ENCODE measurements around the gene ARHGAP8. TPM values are rescaled to one million over a fixed set of nuclear protein-coding genes. Genes with fewer than 3 reads are reported as not detected.

The ARHGAP8 gene
- total and polyA plus RNA-seq, 2 experiments from 2014 or later = 62.8 to 64.9 TPM

GRCh38 chr22:44848791-44849420 is 96.5 kb downstream of the ARHGAP8 start:
- TF ChIP-seq ZNF114 (CRISPR knock-in tag; IDR thresholded peaks at IDR 0.05) (no peak), NANOG (IDR thresholded peaks at IDR 0.05; ENCODE audit: borderline replicate concordance) (no peak), CREB1 (CRISPR knock-in tag; IDR thresholded peaks at IDR 0.05; ENCODE audit: low read depth) (no peak), REST (IDR thresholded peaks at IDR 0.05; ENCODE audit: unreplicated experiment) (no peak), ETS1 (IDR thresholded peaks at IDR 0.05) (no peak), POLR2AphosphoS5 (IDR thresholded peaks at IDR 0.05; ENCODE audit: low read depth) (no peak), JUNB (IDR thresholded peaks at IDR 0.05; ENCODE audit: unreplicated experiment) (no peak), CTCF (conservative IDR thresholded peaks at IDR 0.05; ENCODE audit: low read depth in 2 of 2) (no peak), ZNF331 (CRISPR knock-in tag; IDR thresholded peaks at IDR 0.05; ENCODE audit: low read depth) (no peak), STAT1 (IDR thresholded peaks at IDR 0.05; ENCODE audit: unreplicated experiment) (no peak), ZNF462 (CRISPR knock-in tag; IDR thresholded peaks at IDR 0.05) (no peak), EZH2phosphoT487 (IDR thresholded peaks at IDR 0.05; ENCODE audit: unreplicated experiment) (no peak)
- Histone ChIP-seq H3F3A (replicated peaks; ENCODE audit: low read depth) (no peaks in the 10 kb centered on the region), H3K27ac (ENCODE audit: low read depth) (no peak overlapping the region), H3K27me3 (ENCODE audit: insufficient read depth) (no peaks in the 10 kb centered on the region), H3K79me2 (replicated peaks; ENCODE audit: insufficient read depth) (no peaks in the 10 kb centered on the region), H3K36me3 (ENCODE audit: insufficient read depth) (no peaks in the 10 kb centered on the region), H3K4me3 (no peak overlapping the region), H2AFZ (no peak overlapping the region), H3K4me1 (ENCODE audit: insufficient read depth) (no peaks in the 10 kb centered on the region), H3K4me2 (no peak overlapping the region), H3K9me2 (ENCODE audit: insufficient read depth) (no peaks in the 10 kb centered on the region), H4K20me1 (replicated peaks; ENCODE audit: insufficient read depth) (no peaks in the 10 kb centered on the region)
- Mint-ChIP-seq H3K27me3 (ENCODE audit: insufficient read depth, low read depth, poor library complexity) (peaks cover 2% of the 10 kb centered on the region), H3K4me3 (no peak overlapping the region), H3K9me3 (peaks cover 8% of the 10 kb centered on the region; the same call in 2 of the 3 replicates), H3K4me1 (peaks cover 6% of the 10 kb centered on the region; the same call in 1 of the 3 replicates), H3K36me3 (ENCODE audit: low read depth) (peaks cover 19% of the 10 kb centered on the region), H3K27ac (no peak overlapping the region)
- ATAC-seq = no peak
- DNase-seq (ENCODE audit: low spot score) = no peak
